Peyer's patch (tissue), 4 donors: ENCODE data around the gene VCL.

Experiments used
- CTCF ChIP-seq, 6 experiments: fragments of 450-650 bp in 4 of 6; fragments of 200-600 bp in 2 of 6; sonication (generic) in 1 of 6; IDR thresholded peaks; one replicate each; pipeline ENCODE4 v1.5.1; 2017 to 2019; ENCODE audit warnings: antibody characterized with exemption in 6 of 6, mild to moderate bottlenecking in 3 of 6, moderate library complexity in 1 of 6
- POLR2A ChIP-seq, 2 donors: fragments of 450-650 bp; IDR thresholded peaks; one replicate each; pipeline ENCODE4 v1.5.1; 2017; ENCODE audit warnings: antibody characterized with exemption in 2 of 2, mild to moderate bottlenecking in 2 of 2, moderate library complexity in 2 of 2

GRCh38 chr10:73983096-73984047 is 14.5 kb upstream of the VCL start:
- no peak for TF ChIP-seq CTCF (IDR thresholded peaks at IDR 0.05)
- no peak for TF ChIP-seq POLR2A (IDR thresholded peaks at IDR 0.05)
